ENCODE measurements around the gene SAT1. TPM values are rescaled to one million over a fixed set of nuclear protein-coding genes. Genes with fewer than 3 reads are reported as not detected.

Gene SAT1
- total and polyA plus RNA-seq, 4 donors = 269 to 481 (median 393) TPM

DNA sequence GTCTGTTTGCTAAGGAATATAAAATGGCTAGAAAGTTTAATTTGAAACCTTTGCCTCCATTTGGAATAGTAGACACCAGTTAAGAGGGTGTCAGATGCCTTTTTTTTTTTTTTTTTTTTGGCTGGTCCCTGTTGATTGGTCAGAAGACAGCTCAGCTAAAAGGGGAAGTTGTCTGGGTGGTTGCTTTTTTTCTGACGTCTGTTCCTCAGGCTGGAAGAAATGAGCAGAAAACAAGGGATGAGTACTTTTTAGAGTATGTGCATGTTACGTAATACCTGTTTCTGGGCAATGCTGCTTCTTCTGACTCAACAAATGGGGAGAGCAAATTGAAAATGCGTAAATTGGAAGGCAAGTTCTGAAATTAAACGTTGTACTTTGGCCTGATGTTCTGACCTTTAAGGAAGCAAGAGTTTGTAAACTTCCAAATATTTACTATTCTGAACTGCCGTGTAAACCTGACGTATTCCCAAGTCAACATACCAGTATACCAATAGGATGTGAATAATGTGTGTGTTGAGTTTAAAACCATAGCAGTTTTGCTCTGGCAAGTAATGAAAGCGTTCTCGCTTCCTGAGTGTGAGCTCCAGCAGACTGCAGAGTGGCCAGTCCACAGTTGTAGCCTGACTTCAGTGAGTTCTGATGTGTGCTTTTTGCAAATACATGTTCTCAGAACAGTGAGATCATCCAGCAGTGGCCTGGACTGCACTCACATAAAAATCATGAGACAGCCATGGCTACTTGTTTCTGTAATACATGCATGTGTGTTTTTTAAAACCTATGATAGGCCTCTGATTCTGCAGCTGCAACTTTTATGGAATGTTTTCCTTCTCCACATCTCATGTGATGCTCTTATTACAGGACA, 1.7 kb downstream of the SAT1 start:
- Histone ChIP-seq H3K4me1 (ENCODE audit: control insufficient read depth in 1 of 2, insufficient read depth in 2 of 2, low read length in 2 of 2) (no peaks in the 10 kb centered on the region), H3K27ac (ENCODE audit: low read depth in 1 of 2, low read length in 2 of 2) (peak overlapping the region in 1 of 2 donors; percentile 82), H3K9me3 (ENCODE audit: control insufficient read depth, low read length) (no peaks in the 10 kb centered on the region), H3K4me3 (ENCODE audit: low read length in 2 of 2) (peak overlapping the region; percentile 78 to 95), H3K27me3 (ENCODE audit: control insufficient read depth in 1 of 2, insufficient read depth in 2 of 2, low read length in 1 of 2) (no peaks in the 10 kb centered on the region), H3K36me3 (ENCODE audit: control insufficient read depth in 1 of 2, insufficient read depth in 2 of 2, low read length in 1 of 2) (no peaks in the 10 kb centered on the region)
- ATAC-seq (ENCODE audit: low FRiP score) (no peak), DNase-seq (no peak)
- intact Hi-C loops (cut with DNase I) = loop anchor here (10.0 kb wide), 1 partner anchor 90 kb away; no protein-coding TSS in a partner anchor
- 16 to 49% methylated on average over 8 of the region's 8 CpGs for WGBS, 2 donors

GRCh38 chrX:23785580-23785979, 2.6 kb downstream of the SAT1 start:
- 48 to 62% methylated on average over 2 of the region's 2 CpGs for WGBS, 2 donors
- intact Hi-C loops (cut with DNase I) = loop anchor here (10.0 kb wide), 1 partner anchor 91 kb away; no protein-coding TSS in a partner anchor
- Histone ChIP-seq H3K27me3 (ENCODE audit: control insufficient read depth in 1 of 2, insufficient read depth in 2 of 2, low read length in 1 of 2) (no peaks in the 10 kb centered on the region), H3K4me3 (ENCODE audit: low read length in 2 of 2) (no peak overlapping the region), H3K27ac (ENCODE audit: low read depth in 1 of 2, low read length in 2 of 2) (no peak overlapping the region), H3K36me3 (ENCODE audit: control insufficient read depth in 1 of 2, insufficient read depth in 2 of 2, low read length in 1 of 2) (no peaks in the 10 kb centered on the region), H3K4me1 (ENCODE audit: control insufficient read depth in 1 of 2, insufficient read depth in 2 of 2, low read length in 2 of 2) (no peaks in the 10 kb centered on the region), H3K9me3 (ENCODE audit: control insufficient read depth, low read length) (no peaks in the 10 kb centered on the region)
- DNase-seq (no peak), ATAC-seq (ENCODE audit: low FRiP score) (no peak)

GRCh38 chrX:23786268-23786815, 3.4 kb downstream of the SAT1 start:
- Histone ChIP-seq H3K9me3 (ENCODE audit: control insufficient read depth, low read length) (no peaks in the 10 kb centered on the region), H3K4me1 (ENCODE audit: control insufficient read depth in 1 of 2, insufficient read depth in 2 of 2, low read length in 2 of 2) (no peaks in the 10 kb centered on the region), H3K27me3 (ENCODE audit: control insufficient read depth in 1 of 2, insufficient read depth in 2 of 2, low read length in 1 of 2) (no peaks in the 10 kb centered on the region), H3K4me3 (ENCODE audit: low read length in 2 of 2) (no peak overlapping the region), H3K27ac (ENCODE audit: low read depth in 1 of 2, low read length in 2 of 2) (no peak overlapping the region), H3K36me3 (ENCODE audit: control insufficient read depth in 1 of 2, insufficient read depth in 2 of 2, low read length in 1 of 2) (no peaks in the 10 kb centered on the region)
- DNase-seq (no peak), ATAC-seq (ENCODE audit: low FRiP score) (no peak)
- 45 to 61% methylated on average over 11 of the region's 11 CpGs for WGBS, 2 donors
- intact Hi-C loops (cut with DNase I) = loop anchor here (10.0 kb wide), 1 partner anchor 92 kb away; no protein-coding TSS in a partner anchor

DNA sequence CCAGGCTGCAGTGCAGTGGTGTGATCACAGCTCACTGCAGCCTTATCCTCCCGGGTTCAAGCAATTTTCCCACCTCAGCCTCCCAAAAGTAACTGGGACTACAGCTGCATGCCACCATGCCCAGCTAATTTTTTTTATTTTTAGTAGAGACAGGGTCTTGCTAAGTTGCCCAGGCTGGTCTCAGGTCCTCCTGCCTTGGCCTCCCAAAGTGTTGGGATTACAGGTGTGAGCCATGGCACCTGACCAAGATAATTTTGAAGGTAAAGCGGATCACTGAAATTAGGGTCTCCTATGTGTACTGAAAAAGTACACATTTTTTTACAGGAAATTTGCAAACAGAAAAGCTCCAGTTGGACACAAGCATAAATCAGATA, 4.8 kb downstream of the SAT1 start:
- Histone ChIP-seq H3K4me3 (ENCODE audit: low read length in 2 of 2) (no peak overlapping the region), H3K9me3 (ENCODE audit: control insufficient read depth, low read length) (no peaks in the 10 kb centered on the region), H3K27me3 (ENCODE audit: control insufficient read depth in 1 of 2, insufficient read depth in 2 of 2, low read length in 1 of 2) (no peaks in the 10 kb centered on the region), H3K27ac (ENCODE audit: low read depth in 1 of 2, low read length in 2 of 2) (no peak overlapping the region), H3K4me1 (ENCODE audit: control insufficient read depth in 1 of 2, insufficient read depth in 2 of 2, low read length in 2 of 2) (no peaks in the 10 kb centered on the region), H3K36me3 (ENCODE audit: control insufficient read depth in 1 of 2, insufficient read depth in 2 of 2, low read length in 1 of 2) (no peaks in the 10 kb centered on the region)
- DNase-seq (no peak), ATAC-seq (ENCODE audit: low FRiP score) (no peak)
- intact Hi-C loops (cut with DNase I) = loop anchor here (10.0 kb wide), 1 partner anchor 93 kb away; no protein-coding TSS in a partner anchor
- 85 to 87% methylated on average over 2 of the region's 2 CpGs for WGBS, 2 donors

DNA sequence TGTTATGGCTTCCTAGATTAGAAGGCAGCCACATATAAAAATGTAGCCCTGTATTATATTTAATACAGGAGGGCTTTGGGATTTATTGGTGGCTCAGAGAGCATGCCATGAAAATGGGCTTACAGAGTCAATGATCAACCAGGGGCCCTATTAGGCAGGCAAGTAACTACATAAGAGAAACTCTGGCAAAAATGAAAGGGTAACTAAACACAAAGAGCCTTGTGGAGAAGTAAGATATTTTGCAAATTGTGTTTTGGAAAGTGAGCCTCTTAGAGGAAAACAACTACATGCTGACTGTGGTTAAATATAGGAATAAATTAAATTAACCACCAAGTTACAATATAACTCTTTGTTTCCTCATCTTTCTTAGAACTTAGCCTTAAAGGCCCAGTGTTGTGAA, 5.5 kb downstream of the SAT1 start:
- no peak overlapping the region for H3K27ac ChIP-seq (ENCODE audit: low read depth in 1 of 2, low read length in 2 of 2)
- no peak for ATAC-seq (ENCODE audit: low FRiP score)
- no peak for DNase-seq
- no peak overlapping the region for H3K4me3 ChIP-seq (ENCODE audit: low read length in 2 of 2)
- H3K36me3 ChIP-seq (ENCODE audit: control insufficient read depth in 1 of 2, insufficient read depth in 2 of 2, low read length in 1 of 2) = no peaks in the 10 kb centered on the region
- intact Hi-C loops (cut with DNase I) = loop anchor here (10.0 kb wide), 1 partner anchor 94 kb away; no protein-coding TSS in a partner anchor
- H3K4me1 ChIP-seq (ENCODE audit: control insufficient read depth in 1 of 2, insufficient read depth in 2 of 2, low read length in 2 of 2) = no peaks in the 10 kb centered on the region
- H3K27me3 ChIP-seq (ENCODE audit: control insufficient read depth in 1 of 2, insufficient read depth in 2 of 2, low read length in 1 of 2) = no peaks in the 10 kb centered on the region
- no peaks in the 10 kb centered on the region for H3K9me3 ChIP-seq (ENCODE audit: control insufficient read depth, low read length)

- ATAC-seq (ENCODE audit: low FRiP score) = no peak
- intact Hi-C loops (cut with DNase I) = loop anchor here (10.0 kb wide), 1 partner anchor 94 kb away; no protein-coding TSS in a partner anchor
- Histone ChIP-seq H3K36me3 (ENCODE audit: control insufficient read depth in 1 of 2, insufficient read depth in 2 of 2, low read length in 1 of 2) (no peaks in the 10 kb centered on the region), H3K27me3 (ENCODE audit: control insufficient read depth in 1 of 2, insufficient read depth in 2 of 2, low read length in 1 of 2) (no peaks in the 10 kb centered on the region), H3K4me1 (ENCODE audit: control insufficient read depth in 1 of 2, insufficient read depth in 2 of 2, low read length in 2 of 2) (no peaks in the 10 kb centered on the region), H3K27ac (ENCODE audit: low read depth in 1 of 2, low read length in 2 of 2) (no peak overlapping the region), H3K9me3 (ENCODE audit: control insufficient read depth, low read length) (no peaks in the 10 kb centered on the region), H3K4me3 (ENCODE audit: low read length in 2 of 2) (no peak overlapping the region)
- WGBS, 2 donors = 75 to 95% methylated on average over 4 of the region's 4 CpGs
- no peak for DNase-seq
Observed at GRCh38 chrX:23788946-23789345, 6.0 kb downstream of the SAT1 start.

DNA sequence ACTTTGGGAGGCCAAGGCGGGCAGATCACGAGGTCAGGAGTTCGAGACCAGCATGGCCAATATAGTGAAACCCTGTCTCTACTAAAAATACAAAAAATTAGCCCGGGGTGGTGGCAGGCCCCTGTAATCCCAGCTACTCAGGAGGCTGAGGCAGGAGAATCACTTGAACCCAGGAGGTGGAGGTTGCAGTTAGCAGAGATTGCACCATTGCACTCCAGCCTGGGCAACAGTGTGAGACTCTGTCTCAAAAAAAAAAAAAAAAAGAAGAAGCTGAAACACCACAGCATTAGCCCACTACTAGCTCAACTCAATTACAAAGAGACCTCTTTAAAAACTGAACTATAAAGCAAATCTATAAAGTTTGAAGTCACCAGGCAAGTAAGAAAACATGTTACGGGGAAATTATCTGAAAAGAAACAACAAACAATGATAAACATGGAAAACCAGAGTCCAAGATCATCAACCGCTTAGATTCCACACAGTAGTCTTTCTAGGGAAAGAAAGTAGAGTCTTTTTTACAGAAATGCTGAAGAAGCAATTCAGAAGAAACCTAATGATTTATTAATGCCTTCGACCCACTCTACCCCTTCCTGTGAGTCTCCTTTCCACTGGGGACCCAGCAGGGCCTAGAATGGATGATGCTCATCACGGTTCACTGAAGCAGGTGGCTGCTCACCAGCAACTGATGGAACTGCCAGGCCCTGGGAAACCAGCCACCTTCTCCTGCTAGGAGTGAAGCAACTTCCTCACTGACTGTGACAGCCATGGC, 6.6 kb downstream of the SAT1 start:
- H3K4me1 ChIP-seq (ENCODE audit: control insufficient read depth in 1 of 2, insufficient read depth in 2 of 2, low read length in 2 of 2) = no peaks in the 10 kb centered on the region
- no peaks in the 10 kb centered on the region for H3K27me3 ChIP-seq (ENCODE audit: control insufficient read depth in 1 of 2, insufficient read depth in 2 of 2, low read length in 1 of 2)
- H3K27ac ChIP-seq (ENCODE audit: low read depth in 1 of 2, low read length in 2 of 2) = no peak overlapping the region
- 72 to 85% methylated on average over 8 of the region's 8 CpGs for WGBS, 2 donors
- no peak overlapping the region for H3K4me3 ChIP-seq (ENCODE audit: low read length in 2 of 2)
- DNase-seq = no peak
- intact Hi-C loops (cut with DNase I) = loop anchor here (10.0 kb wide), 2 partner anchors 95 to 685 kb away; no protein-coding TSS in a partner anchor
- ATAC-seq (ENCODE audit: low FRiP score) = no peak
- H3K9me3 ChIP-seq (ENCODE audit: control insufficient read depth, low read length) = no peaks in the 10 kb centered on the region
- no peaks in the 10 kb centered on the region for H3K36me3 ChIP-seq (ENCODE audit: control insufficient read depth in 1 of 2, insufficient read depth in 2 of 2, low read length in 1 of 2)

- no peak overlapping the region for H3K4me3 ChIP-seq (ENCODE audit: low read length in 2 of 2)
- intact Hi-C loops (cut with DNase I) = loop anchor here in 1 of 2 donors (10.0 kb wide), 1 partner anchor 685 kb away; no protein-coding TSS in a partner anchor
- 59 to 65% methylated on average over 11 of the region's 11 CpGs for WGBS, 2 donors
Observed at GRCh38 chrX:23790155-23790497, 7.2 kb downstream of the SAT1 start.

More at GRCh38 chrX:23790155-23790497, 7.2 kb downstream of the SAT1 start:
- no peaks in the 10 kb centered on the region for H3K9me3 ChIP-seq (ENCODE audit: control insufficient read depth, low read length)
- no peaks in the 10 kb centered on the region for H3K27me3 ChIP-seq (ENCODE audit: control insufficient read depth in 1 of 2, insufficient read depth in 2 of 2, low read length in 1 of 2)
- H3K27ac ChIP-seq (ENCODE audit: low read depth in 1 of 2, low read length in 2 of 2) = no peak overlapping the region
- no peaks in the 10 kb centered on the region for H3K4me1 ChIP-seq (ENCODE audit: control insufficient read depth in 1 of 2, insufficient read depth in 2 of 2, low read length in 2 of 2)
- ATAC-seq (ENCODE audit: low FRiP score) (no peak), DNase-seq (no peak)
- no peaks in the 10 kb centered on the region for H3K36me3 ChIP-seq (ENCODE audit: control insufficient read depth in 1 of 2, insufficient read depth in 2 of 2, low read length in 1 of 2)
